HEK293T (cell line): ENCODE data around the gene STT3B.

Experiments used
- CTCF ChIA-PET: fragments of 350-600 bp; formaldehyde crosslinking; extraction: SDS; loops from one replicate; lab custom pipeline; 2021; ENCODE audit warnings: antibody characterized with exemption, inconsistent platforms; lab: Yijun Ruan, JAX
- POLR2A ChIA-PET: fragments of 350-600 bp; formaldehyde crosslinking; extraction: SDS; loops from one replicate; lab custom pipeline; 2020; ENCODE audit warnings: antibody characterized with exemption, inconsistent platforms; lab: Yijun Ruan, JAX
- DNase-seq: peaks from one replicate; pipeline ENCODE4 v3.0.0; 2012; ENCODE audit warnings: mixed read lengths; ENCODE audit errors: extremely low spot score
- ARNT ChIP-seq: fragments of 450-650 bp; IDR thresholded peaks from 2 replicates; pipeline ENCODE4 v1.6.1; 2017; ENCODE audit warnings: mild to moderate bottlenecking
- BHLHE40 ChIP-seq: fragments of 450-650 bp; IDR thresholded peaks from 2 replicates; pipeline ENCODE4 v1.6.1; 2016; ENCODE audit warnings: mild to moderate bottlenecking, moderate library complexity, borderline replicate concordance
- CTBP1 ChIP-seq: fragments of 450-650 bp; IDR thresholded peaks from 2 replicates; pipeline ENCODE4 v1.6.1; 2016; ENCODE audit warnings: borderline replicate concordance
- ELF4 ChIP-seq: fragments of 450-650 bp; IDR thresholded peaks from 2 replicates; pipeline ENCODE4 v1.6.1; 2017; ENCODE audit warnings: antibody characterized with exemption
- FOXA1 ChIP-seq: fragments of 450-650 bp; IDR thresholded peaks from 2 replicates; pipeline ENCODE4 v1.6.1; 2016; ENCODE audit warnings: mild to moderate bottlenecking
- FOXK2 ChIP-seq: fragments of 450-650 bp; IDR thresholded peaks from 2 replicates; pipeline ENCODE4 v1.6.1; 2016; ENCODE audit warnings: mild to moderate bottlenecking
- FOXM1 ChIP-seq: fragments of 450-650 bp; IDR thresholded peaks from 2 replicates; pipeline ENCODE4 v1.6.1; 2017; ENCODE audit warnings: mild to moderate bottlenecking, borderline replicate concordance
- HDGF ChIP-seq: fragments of 450-650 bp; IDR thresholded peaks from 2 replicates; pipeline ENCODE4 v1.6.1; 2017; ENCODE audit warnings: antibody characterized with exemption, borderline replicate concordance
- L3MBTL2 ChIP-seq: fragments of 450-650 bp; conservative IDR thresholded peaks from 2 replicates; pipeline ENCODE4 v1.6.1; 2016; ENCODE audit warnings: mild to moderate bottlenecking
- LEF1 ChIP-seq: fragments of 450-650 bp; IDR thresholded peaks from 2 replicates; pipeline ENCODE4 v1.6.1; 2017; ENCODE audit warnings: mild to moderate bottlenecking, borderline replicate concordance
- NFRKB ChIP-seq: fragments of 450-650 bp; IDR thresholded peaks from 2 replicates; pipeline ENCODE4 v1.6.1; 2016; ENCODE audit warnings: mild to moderate bottlenecking, moderate library complexity
- SP1 ChIP-seq: fragments of 450-650 bp; IDR thresholded peaks from 2 replicates; pipeline ENCODE4 v1.6.1; 2017
- SUZ12 ChIP-seq: fragments of 450-650 bp; IDR thresholded peaks from 2 replicates; pipeline ENCODE4 v1.6.1; 2016; ENCODE audit warnings: mild to moderate bottlenecking
- TARDBP ChIP-seq: fragments of 450-650 bp; IDR thresholded peaks from 2 replicates; pipeline ENCODE4 v1.6.1; 2016
- ZNF384 ChIP-seq: fragments of 450-650 bp; IDR thresholded peaks from 2 replicates; pipeline ENCODE4 v1.6.1; 2016
- TF ChIP-seq, protein P1 (sequence below): fragments of 450-650 bp; IDR thresholded peaks from 2 replicates; pipeline ENCODE4 v1.6.1; 2016

Gene STT3B

DNA sequence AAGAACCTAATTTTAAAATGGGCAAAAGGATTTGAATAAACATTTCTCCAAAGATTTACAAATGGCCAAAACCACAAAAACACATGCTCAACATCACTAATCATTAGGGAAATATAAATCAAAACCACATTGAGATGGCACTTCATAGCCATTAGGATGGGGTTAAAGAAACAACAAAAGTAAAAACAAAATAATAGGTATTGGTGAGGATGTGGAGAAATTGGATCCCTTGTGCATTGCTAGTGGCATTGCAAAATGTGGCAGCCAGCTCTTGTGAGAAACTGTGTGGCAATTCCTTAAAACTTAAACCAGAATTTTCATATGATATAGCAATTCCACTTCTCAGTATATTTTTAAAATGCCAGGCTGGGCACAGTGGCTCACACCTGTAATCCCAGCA, 126.5 kb downstream of the STT3B start:
- CTCF ChIA-PET = no interaction called here
- TF ChIP-seq TARDBP = no peak
- TF ChIP-seq, protein P1, sequence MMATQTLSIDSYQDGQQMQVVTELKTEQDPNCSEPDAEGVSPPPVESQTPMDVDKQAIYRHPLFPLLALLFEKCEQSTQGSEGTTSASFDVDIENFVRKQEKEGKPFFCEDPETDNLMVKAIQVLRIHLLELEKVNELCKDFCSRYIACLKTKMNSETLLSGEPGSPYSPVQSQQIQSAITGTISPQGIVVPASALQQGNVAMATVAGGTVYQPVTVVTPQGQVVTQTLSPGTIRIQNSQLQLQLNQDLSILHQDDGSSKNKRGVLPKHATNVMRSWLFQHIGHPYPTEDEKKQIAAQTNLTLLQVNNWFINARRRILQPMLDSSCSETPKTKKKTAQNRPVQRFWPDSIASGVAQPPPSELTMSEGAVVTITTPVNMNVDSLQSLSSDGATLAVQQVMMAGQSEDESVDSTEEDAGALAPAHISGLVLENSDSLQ = no peak
- no peak for DNase-seq
- POLR2A ChIA-PET = no interaction called here

DNA sequence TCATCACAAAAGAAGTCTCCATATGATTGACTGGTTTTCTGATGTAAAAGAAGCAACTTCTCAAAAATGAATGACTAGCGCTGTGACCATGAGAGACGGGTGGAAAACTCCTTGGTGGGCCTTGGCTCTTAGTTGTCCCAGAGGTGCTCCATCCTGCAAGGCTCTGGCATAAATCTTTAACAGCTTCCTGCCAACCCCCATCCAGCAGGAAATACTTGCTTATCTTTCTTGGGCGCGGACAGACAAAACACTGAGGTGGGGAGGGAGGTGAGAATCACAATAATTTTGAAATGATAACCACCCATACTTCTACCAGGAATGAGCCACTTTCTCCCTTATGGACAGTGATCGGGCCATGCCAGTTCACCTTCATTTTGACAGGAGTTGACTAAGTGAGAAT, 128.6 kb downstream of the STT3B start:
- TF ChIP-seq FOXA1 (no peak), L3MBTL2 (no peak), SUZ12 (no peak), ZNF384 (no peak), FOXK2 (no peak), NFRKB (no peak), BHLHE40 (no peak), ARNT (no peak), SP1 (no peak), HDGF (no peak), TARDBP (no peak), ELF4 (no peak), LEF1 (no peak), CTBP1 (no peak), FOXM1 (no peak)
- TF ChIP-seq, protein P1 = no peak
- no peak for DNase-seq
- CTCF ChIA-PET = no interaction called here
- POLR2A ChIA-PET = no interaction called here

DNA sequence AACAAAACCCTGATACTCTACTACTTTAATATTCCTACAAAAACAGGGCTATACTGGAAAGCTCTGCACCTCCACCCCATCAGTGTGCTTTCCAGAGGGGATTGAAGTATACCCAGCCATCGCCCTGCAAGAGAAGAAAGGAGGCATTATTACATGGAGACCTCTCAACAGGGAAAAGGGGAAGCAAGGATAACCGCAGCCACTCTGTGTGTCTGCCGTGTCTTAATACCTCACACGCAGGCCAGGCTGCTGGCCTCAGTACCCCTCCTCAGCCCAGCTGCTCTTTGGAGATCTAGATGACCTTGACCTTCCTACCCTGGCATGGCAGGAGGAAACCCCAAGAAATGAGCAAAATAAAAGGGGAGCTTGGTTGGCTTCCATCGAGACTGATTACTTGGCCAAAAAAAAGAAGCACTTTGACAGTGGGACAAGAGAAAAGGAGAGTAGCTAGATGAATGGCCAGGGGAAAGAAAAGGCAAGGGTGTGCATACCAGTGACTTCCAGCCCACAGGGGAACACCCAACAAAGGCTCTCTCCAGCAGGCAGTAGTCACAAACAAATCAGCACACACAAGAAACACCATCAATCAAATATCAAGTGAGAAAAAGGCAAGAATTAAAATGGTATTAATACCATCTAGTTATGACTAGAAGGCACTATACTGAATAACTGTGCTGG, 129.4 kb downstream of the STT3B start:
- CTCF ChIA-PET = no interaction called here
- POLR2A ChIA-PET = no interaction called here
- no peak for DNase-seq
- TF ChIP-seq HDGF (no peak), L3MBTL2 (no peak), ZNF384 (no peak), SP1 (no peak), ARNT (no peak), SUZ12 (no peak), LEF1 (no peak), TARDBP (no peak), FOXK2 (no peak), FOXA1 (no peak), ELF4 (no peak), FOXM1 (no peak), BHLHE40 (no peak)
- TF ChIP-seq, protein P1 = no peak

DNA sequence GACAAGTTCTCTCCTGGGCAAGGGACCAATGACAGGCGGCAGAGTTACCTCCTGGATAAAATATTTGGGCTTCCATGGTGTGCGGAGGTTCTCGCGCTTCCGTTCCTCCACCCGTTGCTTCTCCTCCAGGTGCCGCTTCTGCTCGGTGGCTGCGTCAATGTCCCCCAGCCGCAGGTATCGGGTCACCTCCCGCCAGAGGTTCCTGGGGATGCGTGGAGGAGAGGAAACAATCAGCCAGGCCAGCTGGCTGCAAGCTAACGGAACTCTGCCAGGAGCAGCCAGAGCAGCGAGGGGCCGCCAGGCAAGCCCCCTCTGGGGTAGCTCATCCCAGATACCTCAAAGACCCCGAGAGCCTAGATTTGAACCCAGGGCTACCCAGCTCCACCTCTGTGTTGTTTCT, 131.3 kb downstream of the STT3B start:
- POLR2A ChIA-PET = no interaction called here
- no peak for DNase-seq

DNA sequence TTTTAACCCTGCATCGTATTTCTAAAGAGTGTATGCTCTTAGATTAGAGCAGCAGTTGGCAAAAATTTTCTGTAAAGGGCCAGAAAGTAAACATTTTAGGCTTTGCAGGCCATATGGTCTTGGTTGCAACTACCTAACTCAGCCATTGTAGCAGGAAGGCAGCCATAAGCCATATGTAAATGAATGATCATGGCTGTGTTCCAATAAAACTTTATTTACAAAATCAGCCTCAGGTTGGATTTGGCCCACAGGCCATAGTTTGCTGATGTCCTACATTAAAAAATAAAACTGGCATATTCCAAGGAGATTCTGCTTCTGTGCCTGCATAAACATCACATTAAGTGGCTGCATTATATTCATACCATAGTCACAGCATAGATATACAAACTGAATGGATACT, 134.9 kb downstream of the STT3B start:
- CTCF ChIA-PET = no interaction called here
- no peak for DNase-seq
- POLR2A ChIA-PET = no interaction called here
- no peak for TF ChIP-seq FOXM1
- TF ChIP-seq NFRKB = no peak
- TF ChIP-seq ARNT = no peak
- no peak for TF ChIP-seq BHLHE40
- no peak for TF ChIP-seq TARDBP
- TF ChIP-seq ZNF384 = no peak
- TF ChIP-seq SP1 = no peak
- TF ChIP-seq SUZ12 = no peak
- TF ChIP-seq ELF4 = no peak

More for the DNA sequence above, 131.3 kb downstream of the STT3B start:
- CTCF ChIA-PET = no interaction called here
- TF ChIP-seq LEF1 (no peak), CTBP1 (no peak), NFRKB (no peak), SP1 (no peak), SUZ12 (no peak), FOXM1 (no peak), BHLHE40 (no peak)
- TF ChIP-seq, protein P1 = no peak

DNA sequence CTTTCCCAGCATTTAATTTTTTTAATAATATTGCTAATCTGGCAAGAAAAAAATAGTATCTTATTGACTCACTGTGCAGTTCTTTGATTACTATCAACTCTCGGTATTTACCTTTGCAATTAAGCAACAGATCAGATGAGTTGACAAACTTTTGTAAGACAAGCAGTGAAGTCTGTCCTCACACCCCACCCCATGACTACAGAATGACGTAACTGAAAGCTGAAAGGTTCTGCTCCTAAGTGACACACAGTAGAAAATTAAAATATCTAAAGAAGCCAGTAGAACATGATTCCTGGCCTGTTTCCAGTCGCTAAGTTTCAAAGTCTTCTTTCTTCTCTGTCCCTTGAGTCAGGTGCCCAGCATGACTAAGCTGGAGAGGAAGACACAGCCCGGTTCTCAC, 135.5 kb downstream of the STT3B start:
- DNase-seq = no peak
- TF ChIP-seq BHLHE40 = no peak
- TF ChIP-seq ELF4 = no peak
- no peak for TF ChIP-seq NFRKB
- TF ChIP-seq CTBP1 = no peak
- TF ChIP-seq FOXM1 = no peak
- no peak for TF ChIP-seq LEF1
- TF ChIP-seq FOXA1 = no peak
- ChIA-PET POLR2A (no interaction called here), CTCF (no interaction called here)
